Thyroid gland (tissue), 4 donors: Measurements from ENCODE around the gene MYO3A. TPM values are rescaled to one million over a fixed set of nuclear protein-coding genes. Genes with fewer than 3 reads are reported as not detected.

ENCODE experiments used
- DNase-seq, 2 donors: peaks; one replicate each; pipeline ENCODE4 v3.0.0-alpha.2; 2019
- H3K27ac ChIP-seq, 3 donors: fragments of 200-600 bp; sonication (generic); 1 replicate in 2 of 3; 2 replicates in 1 of 3; pipeline ENCODE4 v1.5.1; 2016 to 2019; ENCODE audit warnings: mild to moderate bottlenecking in 1 of 3, moderate library complexity in 1 of 3
- H3K27me3 ChIP-seq: fragments of 200-600 bp; sonication (generic); one replicate; pipeline ENCODE4 v1.5.1; 2019
- H3K36me3 ChIP-seq, 2 donors: fragments of 200-600 bp; sonication (generic); one replicate each; pipeline ENCODE4 v1.5.1; 2016 to 2019
- H3K4me1 ChIP-seq, 2 donors: fragments of 200-600 bp; sonication (generic); one replicate each; pipeline ENCODE4 v1.5.1; 2017 to 2019
- H3K4me3 ChIP-seq, 3 donors: fragments of 200-600 bp; sonication (generic); replicated peaks in 1 of 3; 1 replicate in 2 of 3; 2 replicates in 1 of 3; pipeline ENCODE4 v1.5.1; 2016; ENCODE audit warnings: mild to moderate bottlenecking in 1 of 3
- H3K9me3 ChIP-seq: fragments of 200-600 bp; sonication (generic); one replicate; pipeline ENCODE4 v1.5.1; 2017
- CTCF ChIP-seq, 6 experiments: fragments of 200-600 bp in 3 of 6; fragments of 450-650 bp in 3 of 6; sonication (generic) in 3 of 6; IDR thresholded peaks; one replicate each; pipeline ENCODE4 v1.5.1; 2016 to 2019; ENCODE audit warnings: antibody characterized with exemption in 6 of 6, mild to moderate bottlenecking in 2 of 6, inconsistent platforms in 1 of 6, moderate library complexity in 1 of 6
- POLR2A ChIP-seq, 2 donors: fragments of 450-650 bp; IDR thresholded peaks; one replicate each; pipeline ENCODE4 v1.6.1; 2017; ENCODE audit warnings: antibody characterized with exemption in 2 of 2, mild to moderate bottlenecking in 2 of 2, moderate library complexity in 1 of 2
- WGBS, 2 donors: methylation state at CpG; one replicate each; pipeline ENCODE4 v1.1.5; 2017; 5-methylcytosine and 5-hydroxymethylcytosine counted together
- intact Hi-C: fragments of 100-400 bp; cut with DNase I; formaldehyde crosslinking; loops from one replicate; pipeline ENCODE4 v1.15.1; 2023
- total RNA-seq, 4 donors: library from RNA; depleted of rRNA; stranded (reverse); fragments of >200 nt; gene quantifications; one replicate each; pipeline ENCODE4 v1.2.3, GENCODE V29; 2016

MYO3A gene
- total RNA-seq, 4 donors from 2014 or later = 1.6 to 2.9 (median 2.2) TPM

- Histone ChIP-seq H3K27me3 (no peaks in the 10 kb centered on the region), H3K9me3 (no peaks in the 10 kb centered on the region), H3K36me3 (no peaks in the 10 kb centered on the region), H3K4me3 (no peak overlapping the region), H3K4me1 (no peaks in the 10 kb centered on the region), H3K27ac (no peak overlapping the region)
- 90 to 91% methylated on average over 3 of the region's 3 CpGs for WGBS, 2 donors
- DNase-seq = no peak
- intact Hi-C loops = no loop called here
- TF ChIP-seq CTCF (IDR thresholded peaks at IDR 0.05) (no peak), POLR2A (IDR thresholded peaks at IDR 0.05) (no peak)
Measured at GRCh38 chr10:25974897-25975459, 40.9 kb downstream of the MYO3A start.

- no peaks in the 10 kb centered on the region for H3K27me3 ChIP-seq
- no peak for TF ChIP-seq CTCF (IDR thresholded peaks at IDR 0.05)
- no peak for TF ChIP-seq POLR2A (IDR thresholded peaks at IDR 0.05)
- H3K27ac ChIP-seq = no peak overlapping the region
- H3K4me1 ChIP-seq = no peaks in the 10 kb centered on the region
- intact Hi-C loops = no loop called here
- H3K36me3 ChIP-seq = no peaks in the 10 kb centered on the region
- no peaks in the 10 kb centered on the region for H3K9me3 ChIP-seq
- no peak for DNase-seq
- 45 to 94% methylated on average over 1 of the region's 1 CpG for WGBS, 2 donors
- H3K4me3 ChIP-seq = no peak overlapping the region
Measured at GRCh38 chr10:25978771-25979170, 44.7 kb downstream of the MYO3A start.

GRCh38 chr10:25982107-25982506, 48.1 kb downstream of the MYO3A start:
- DNase-seq = no peak
- no peaks in the 10 kb centered on the region for H3K27me3 ChIP-seq
- no peak for TF ChIP-seq CTCF (IDR thresholded peaks at IDR 0.05)
- TF ChIP-seq POLR2A (IDR thresholded peaks at IDR 0.05) = no peak
- intact Hi-C loops = no loop called here
- no peaks in the 10 kb centered on the region for H3K9me3 ChIP-seq
- no peak overlapping the region for H3K27ac ChIP-seq
- H3K4me3 ChIP-seq = no peak overlapping the region
- 50 to 57% methylated on average over 2 to 3 of the region's 3 CpGs for WGBS, 2 donors
- H3K36me3 ChIP-seq = no peaks in the 10 kb centered on the region
- no peaks in the 10 kb centered on the region for H3K4me1 ChIP-seq

- 69 to 76% methylated on average over 2 of the region's 2 CpGs for WGBS, 2 donors
- DNase-seq = no peak
Measured at GRCh38 chr10:25988583-25988982, 54.6 kb downstream of the MYO3A start.

GRCh38 chr10:25989951-25990350, 55.9 kb downstream of the MYO3A start:
- no peaks in the 10 kb centered on the region for H3K9me3 ChIP-seq
- no peaks in the 10 kb centered on the region for H3K4me1 ChIP-seq
- intact Hi-C loops = no loop called here
- TF ChIP-seq CTCF (IDR thresholded peaks at IDR 0.05) (no peak), POLR2A (IDR thresholded peaks at IDR 0.05) (no peak)
- no peaks in the 10 kb centered on the region for H3K36me3 ChIP-seq
- WGBS, 2 donors = 92 to 94% methylated on average over 3 of the region's 3 CpGs
- no peak overlapping the region for H3K4me3 ChIP-seq
- no peak overlapping the region for H3K27ac ChIP-seq
- H3K27me3 ChIP-seq = no peaks in the 10 kb centered on the region
- DNase-seq = no peak

More at GRCh38 chr10:25988583-25988982, 54.6 kb downstream of the MYO3A start:
- Histone ChIP-seq H3K36me3 (no peaks in the 10 kb centered on the region), H3K4me1 (no peaks in the 10 kb centered on the region), H3K4me3 (no peak overlapping the region), H3K27ac (no peak overlapping the region), H3K27me3 (no peaks in the 10 kb centered on the region), H3K9me3 (no peaks in the 10 kb centered on the region)
- no peak for TF ChIP-seq CTCF (IDR thresholded peaks at IDR 0.05)
- no peak for TF ChIP-seq POLR2A (IDR thresholded peaks at IDR 0.05)
- intact Hi-C loops = no loop called here
